Parathyroid adenoma (tissue), 2 donors: Measurements from ENCODE around the gene MCM7.
A peak's percentile ranks its signal among the peaks of the same experiment; 100 is the strongest.
"Not testable (repeated sequence)": the region's sequence is repeated elsewhere in the genome, so short reads cannot be mapped to it uniquely, and the experiment has no call there.

ENCODE experiments used
- H2AFZ ChIP-seq: fragments of 300-600 bp; sonication (generic); one replicate; pipeline ENCODE4 v1.7.0; 2017; ENCODE audit warnings: antibody characterized with exemption, mild to moderate bottlenecking
- H3K27ac ChIP-seq: fragments of 300-600 bp; sonication (generic); one replicate; pipeline ENCODE4 v1.7.0; 2017
- H3K27me3 ChIP-seq: fragments of 300-600 bp; sonication (generic); one replicate; pipeline ENCODE4 v1.7.0; 2017; ENCODE audit warnings: low read length; ENCODE audit not compliant: control insufficient read depth, insufficient read depth
- H3K36me3 ChIP-seq: fragments of 300-600 bp; sonication (generic); one replicate; pipeline ENCODE4 v1.7.0; 2017; ENCODE audit warnings: low read length; ENCODE audit not compliant: control insufficient read depth, insufficient read depth
- H3K4me1 ChIP-seq: fragments of 300-600 bp; sonication (generic); one replicate; pipeline ENCODE4 v1.7.0; 2017; ENCODE audit warnings: control low read depth
- H3K4me2 ChIP-seq: fragments of 300-600 bp; sonication (generic); one replicate; pipeline ENCODE4 v1.7.0; 2017; ENCODE audit warnings: low read length
- H3K4me3 ChIP-seq: fragments of 300-600 bp; sonication (generic); one replicate; pipeline ENCODE4 v1.7.0; 2017; ENCODE audit warnings: low read depth, low read length
- H3K79me2 ChIP-seq: fragments of 300-600 bp; sonication (generic); one replicate; pipeline ENCODE4 v1.7.0; 2017; ENCODE audit warnings: control low read depth
- H3K9ac ChIP-seq: fragments of 300-600 bp; sonication (generic); one replicate; pipeline ENCODE4 v1.7.0; 2017; ENCODE audit warnings: mild to moderate bottlenecking
- H3K9me3 ChIP-seq: fragments of 300-600 bp; sonication (generic); one replicate; pipeline ENCODE4 v1.7.0; 2017; ENCODE audit warnings: low read length; ENCODE audit not compliant: control insufficient read depth
- TF ChIP-seq, protein P1 (sequence below): fragments of 300-600 bp; sonication (generic); IDR thresholded peaks from one replicate; pipeline ENCODE4 v1.7.0; 2017; ENCODE audit warnings: antibody characterized with exemption, mild to moderate bottlenecking
- donor health status: primary hyperparathyroidism.

The MCM7 gene

DNA sequence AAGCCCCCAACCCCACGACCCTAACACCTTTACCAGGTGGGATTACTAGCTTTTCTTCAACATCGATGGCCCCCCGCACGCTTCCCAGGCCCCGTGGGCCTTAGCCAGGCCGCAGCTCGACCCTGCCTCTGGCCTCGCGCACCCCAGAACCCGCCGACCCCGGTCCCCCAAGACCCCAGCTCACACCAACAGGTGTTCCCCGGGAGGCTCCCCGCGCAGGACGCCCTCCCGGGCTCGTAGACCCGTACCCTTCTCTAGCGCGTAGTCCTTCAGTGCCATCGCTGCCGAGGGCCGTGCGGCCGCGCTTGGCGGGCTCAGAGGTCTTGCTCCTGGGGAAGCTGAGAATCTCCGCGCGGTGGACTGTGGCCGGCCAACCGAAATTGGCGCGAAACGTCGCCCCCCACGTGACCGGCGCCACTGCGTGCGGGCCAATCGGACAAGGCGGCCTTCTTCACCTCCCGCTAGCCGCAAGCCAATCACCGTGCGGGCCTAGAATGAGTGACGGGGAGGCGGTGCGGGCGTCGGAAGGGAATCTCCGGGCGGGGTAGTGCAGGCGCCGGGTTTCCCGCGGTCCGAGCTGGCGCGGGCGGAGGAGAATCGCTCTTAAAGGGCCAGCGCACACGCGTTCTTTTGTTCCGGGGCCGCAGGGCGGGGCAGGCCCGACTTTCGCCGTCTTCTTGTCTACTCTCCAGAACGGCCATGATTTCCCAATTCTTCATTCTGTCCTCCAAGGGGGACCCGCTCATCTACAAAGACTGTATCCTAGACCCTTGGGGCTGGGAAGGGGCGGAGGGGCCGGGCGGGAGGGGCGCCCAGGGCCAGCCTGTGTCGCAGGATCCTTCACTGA is at the start of gene MCM7, which contains the start of gene AP4M1:
Gene MCM7 (minus strand): TSS at position 382 of the 847 bp plus-strand sequence. CDS start 103 bp downstream, at position 279.
Gene AP4M1 (plus strand): TSS at position 628 of the 847 bp plus-strand sequence. CDS start 72 bp downstream, at position 700.
- Histone ChIP-seq H3K36me3 (no peaks in the 10 kb centered on the region), H2AFZ (peak within 1 kb of the TSS; percentile 78), H3K4me3 (peak within 1 kb of the TSS; percentile 86), H3K4me2 (peak within 1 kb of the TSS; percentile 96), H3K79me2 (peaks cover 2% of the 10 kb centered on the region), H3K27me3 (no peaks in the 10 kb centered on the region), H3K4me1 (peaks cover 5% of the 10 kb centered on the region), H3K9ac (no peak within 1 kb of the TSS), H3K27ac (peak within 1 kb of the TSS; percentile 88), H3K9me3 (no peaks in the 10 kb centered on the region)
- TF ChIP-seq, protein P1, sequence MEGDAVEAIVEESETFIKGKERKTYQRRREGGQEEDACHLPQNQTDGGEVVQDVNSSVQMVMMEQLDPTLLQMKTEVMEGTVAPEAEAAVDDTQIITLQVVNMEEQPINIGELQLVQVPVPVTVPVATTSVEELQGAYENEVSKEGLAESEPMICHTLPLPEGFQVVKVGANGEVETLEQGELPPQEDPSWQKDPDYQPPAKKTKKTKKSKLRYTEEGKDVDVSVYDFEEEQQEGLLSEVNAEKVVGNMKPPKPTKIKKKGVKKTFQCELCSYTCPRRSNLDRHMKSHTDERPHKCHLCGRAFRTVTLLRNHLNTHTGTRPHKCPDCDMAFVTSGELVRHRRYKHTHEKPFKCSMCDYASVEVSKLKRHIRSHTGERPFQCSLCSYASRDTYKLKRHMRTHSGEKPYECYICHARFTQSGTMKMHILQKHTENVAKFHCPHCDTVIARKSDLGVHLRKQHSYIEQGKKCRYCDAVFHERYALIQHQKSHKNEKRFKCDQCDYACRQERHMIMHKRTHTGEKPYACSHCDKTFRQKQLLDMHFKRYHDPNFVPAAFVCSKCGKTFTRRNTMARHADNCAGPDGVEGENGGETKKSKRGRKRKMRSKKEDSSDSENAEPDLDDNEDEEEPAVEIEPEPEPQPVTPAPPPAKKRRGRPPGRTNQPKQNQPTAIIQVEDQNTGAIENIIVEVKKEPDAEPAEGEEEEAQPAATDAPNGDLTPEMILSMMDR = no peak

DNA sequence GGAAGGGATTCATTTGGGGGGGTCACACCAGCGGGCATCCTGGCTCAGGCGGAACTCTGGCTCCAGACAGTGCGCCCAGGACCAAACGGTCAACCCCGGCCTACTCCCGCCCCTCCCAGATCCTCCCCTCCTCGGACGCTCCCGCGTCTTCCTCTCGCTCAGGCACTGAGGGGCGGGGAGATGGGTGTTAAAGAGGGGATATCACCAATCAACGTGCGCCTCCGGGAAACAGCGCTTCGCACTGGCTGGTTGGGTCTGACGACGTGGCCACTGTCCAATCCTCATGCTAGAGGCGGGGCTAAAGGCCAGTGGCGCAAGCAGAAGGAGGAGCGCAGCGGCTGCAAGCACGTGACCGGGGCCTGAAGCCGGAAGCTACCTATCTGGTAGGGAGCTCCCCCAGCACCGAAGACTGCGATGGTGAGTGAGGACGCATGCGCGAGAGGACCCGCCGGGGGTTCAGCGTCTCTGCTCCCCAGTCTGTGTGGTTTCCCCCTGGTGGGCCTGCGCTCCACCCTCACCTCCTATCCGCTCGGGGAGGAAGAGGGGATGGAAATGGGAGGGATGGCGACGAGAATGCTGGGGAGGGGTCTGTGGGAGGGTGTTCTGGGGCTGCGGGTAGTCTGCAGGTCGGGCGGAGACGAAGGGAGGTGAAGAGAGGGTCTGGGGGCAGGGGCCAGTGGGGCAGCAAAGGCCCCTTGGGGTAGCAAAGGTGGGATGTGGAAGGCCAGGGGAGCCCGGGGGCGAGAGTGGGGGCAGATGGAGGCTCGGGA is 47.5 kb upstream of the MCM7 start, which contains the start of gene LAMTOR4:
Gene LAMTOR4 (plus strand): TSS at position 360 of the 770 bp plus-strand sequence. CDS start 55 bp downstream, at position 415.
- TF ChIP-seq, protein P1 = no peak
- Histone ChIP-seq H3K4me2 (peak within 1 kb of the TSS; percentile 97), H2AFZ (peak within 1 kb of the TSS; percentile 78), H3K9me3 (no peaks in the 10 kb centered on the region), H3K4me1 (peaks cover 2% of the 10 kb centered on the region), H3K36me3 (no peaks in the 10 kb centered on the region), H3K9ac (peak within 1 kb of the TSS; percentile 75), H3K27ac (peak within 1 kb of the TSS; percentile 83), H3K79me2 (peaks cover 6% of the 10 kb centered on the region), H3K27me3 (no peaks in the 10 kb centered on the region), H3K4me3 (peak within 1 kb of the TSS; percentile 97)

DNA sequence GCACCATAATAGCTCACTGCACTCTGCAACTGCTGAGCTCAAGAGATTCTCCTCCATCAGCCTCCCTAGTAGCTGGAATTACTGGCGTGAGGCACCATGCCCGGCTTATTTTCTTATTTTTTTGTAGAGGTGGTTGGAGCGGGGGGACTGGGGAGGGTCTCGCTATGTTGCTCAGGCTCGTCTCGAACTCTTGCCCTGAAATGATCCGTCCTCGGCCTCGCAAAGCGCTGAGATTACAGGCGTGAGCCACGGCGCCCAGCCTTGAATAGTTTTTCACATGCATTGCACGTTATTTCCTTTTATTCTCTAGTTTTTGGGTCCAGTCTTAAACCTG is 47.0 kb upstream of the MCM7 start:
- peaks cover 6% of the 10 kb centered on the region for H3K79me2 ChIP-seq
- H3K36me3 ChIP-seq = no peaks in the 10 kb centered on the region
- no peak overlapping the region for H3K9ac ChIP-seq
- H3K27ac ChIP-seq = peak overlapping the region; percentile 83
- H3K4me1 ChIP-seq = peaks cover 2% of the 10 kb centered on the region
- no peaks in the 10 kb centered on the region for H3K27me3 ChIP-seq
- no peaks in the 10 kb centered on the region for H3K9me3 ChIP-seq
- TF ChIP-seq, protein P1 = no peak
- H3K4me2 ChIP-seq = peak overlapping the region; percentile 69
- H2AFZ ChIP-seq = peak overlapping the region; percentile 78
- H3K4me3 ChIP-seq = peak overlapping the region; percentile 97

DNA sequence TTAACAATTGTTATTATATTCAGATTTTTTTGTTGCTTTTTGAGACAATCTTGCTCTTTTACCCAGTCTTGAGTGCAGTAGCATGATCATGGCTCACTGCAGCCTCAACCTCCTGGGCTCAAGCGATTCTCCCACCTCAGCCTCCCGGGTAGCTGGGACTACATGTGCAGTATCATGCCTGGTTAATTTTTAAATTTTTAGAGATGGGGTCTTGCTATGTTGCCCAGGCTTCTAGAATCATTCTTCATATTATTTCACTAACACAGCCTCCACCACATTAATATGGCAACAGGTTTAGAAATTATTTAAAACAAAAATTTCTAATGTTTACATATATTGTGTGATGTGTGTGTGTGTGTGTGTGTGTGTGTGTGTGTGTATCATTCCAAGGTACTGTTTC is 46.1 kb upstream of the MCM7 start:
- Histone ChIP-seq H3K4me2 (no peak overlapping the region), H3K4me1 (peaks cover 2% of the 10 kb centered on the region), H2AFZ (no peak overlapping the region), H3K9me3 (no peaks in the 10 kb centered on the region), H3K27me3 (no peaks in the 10 kb centered on the region), H3K36me3 (no peaks in the 10 kb centered on the region), H3K9ac (no peak overlapping the region), H3K4me3 (no peak overlapping the region), H3K27ac (no peak overlapping the region), H3K79me2 (peaks cover 6% of the 10 kb centered on the region)
- TF ChIP-seq, protein P1 = no peak

DNA sequence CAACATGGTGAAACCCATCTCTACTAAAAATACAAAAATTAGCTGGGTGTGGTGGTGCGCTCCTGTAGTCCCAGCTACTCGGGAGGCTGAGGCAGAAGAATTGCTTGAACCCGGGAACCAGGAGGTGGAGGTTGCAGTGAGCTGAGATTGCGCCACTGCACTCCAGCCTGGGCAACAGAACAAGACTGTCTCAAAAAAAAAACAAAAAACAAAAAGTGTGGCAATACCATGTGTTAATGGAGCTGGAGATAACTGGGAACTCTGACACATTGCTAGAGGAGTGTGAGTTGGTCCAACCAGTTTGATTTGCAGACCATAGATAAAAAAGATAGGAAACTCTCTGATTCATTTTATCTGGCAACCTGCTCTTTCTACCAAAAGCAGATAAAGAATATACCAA is 45.2 kb upstream of the MCM7 start:
- H3K4me3 ChIP-seq, H3K27ac ChIP-seq, H2AFZ ChIP-seq, H3K4me2 ChIP-seq, H3K9me3 ChIP-seq, H3K9ac ChIP-seq, H3K27me3 ChIP-seq, H3K79me2 ChIP-seq, H3K36me3 ChIP-seq, H3K4me1 ChIP-seq: not testable (repeated sequence)
